Mesenchymal stem cell (in vitro differentiated cells and primary cell): ENCODE measurements around the gene RAP1GDS1.
A peak's percentile ranks its signal among the peaks of the same experiment; 100 is the strongest.

ENCODE experiments used
- DNase-seq: peaks from one replicate; pipeline ENCODE4 v3.0.0-alpha.2; 2013
- H2AFZ ChIP-seq: one replicate; pipeline ENCODE4 v1.6.1; 2013; ENCODE audit warnings: low read depth, mild to moderate bottlenecking, control low read depth, inconsistent platforms, low read length, moderate library complexity
- H2AK5ac ChIP-seq: 2 replicates; pipeline ENCODE4 v1.6.1; 2013; ENCODE audit warnings: low read length, moderate library complexity, mild to moderate bottlenecking, inconsistent platforms; ENCODE audit not compliant: severe bottlenecking
- H2BK120ac ChIP-seq: one replicate; pipeline ENCODE4 v1.6.1; 2013; ENCODE audit warnings: low read depth, mild to moderate bottlenecking, inconsistent platforms, low read length, moderate library complexity
- H2BK12ac ChIP-seq, 2 experiments: one replicate each; pipeline ENCODE4 v1.6.1; 2013; ENCODE audit warnings: inconsistent platforms in 2 of 2, low read length in 2 of 2, mild to moderate bottlenecking in 2 of 2, moderate library complexity in 2 of 2, control low read depth in 1 of 2
- H2BK15ac ChIP-seq: one replicate; pipeline ENCODE4 v1.6.1; 2013; ENCODE audit warnings: mild to moderate bottlenecking, low read depth, inconsistent platforms; ENCODE audit not compliant: poor library complexity, severe bottlenecking
- H2BK5ac ChIP-seq: 2 replicates; pipeline ENCODE4 v1.6.1; 2013; ENCODE audit warnings: low read depth, mild to moderate bottlenecking, low read length, control low read depth, inconsistent platforms; ENCODE audit not compliant: poor library complexity, severe bottlenecking
- H3K14ac ChIP-seq, 2 experiments: one replicate each; pipeline ENCODE4 v1.6.1; 2013; ENCODE audit warnings: inconsistent platforms in 2 of 2, low read length in 2 of 2, control low read depth in 1 of 2, mild to moderate bottlenecking in 1 of 2, moderate library complexity in 1 of 2
- H3K18ac ChIP-seq, 2 experiments: one replicate each; pipeline ENCODE4 v1.6.1; 2013; ENCODE audit warnings: inconsistent platforms in 2 of 2, low read length in 2 of 2, control low read depth in 1 of 2, low read depth in 1 of 2, mild to moderate bottlenecking in 1 of 2
- H3K23ac ChIP-seq, 2 experiments: one replicate each; pipeline ENCODE4 v1.6.1; 2013; ENCODE audit warnings: inconsistent platforms in 2 of 2, low read length in 2 of 2, mild to moderate bottlenecking in 2 of 2, moderate library complexity in 2 of 2, control low read depth in 1 of 2
- H3K27ac ChIP-seq: 2 replicates; pipeline ENCODE4 v1.5.1; 2013; ENCODE audit warnings: mild to moderate bottlenecking, moderate library complexity, low read length, control low read depth, inconsistent platforms; ENCODE audit not compliant: poor library complexity, severe bottlenecking
- H3K27me3 ChIP-seq, 2 experiments: 2 replicates each; pipeline versions ENCODE4 v1.6.1 to v1.7.0; 2013; ENCODE audit warnings: low read length in 2 of 2, mild to moderate bottlenecking in 2 of 2, moderate library complexity in 2 of 2, control low read depth in 1 of 2, inconsistent platforms in 1 of 2; ENCODE audit not compliant: control insufficient read depth in 1 of 2, insufficient read depth in 1 of 2
- H3K36me3 ChIP-seq, 2 experiments: 2 replicates each; pipeline versions ENCODE4 v1.6.1 to v1.7.0; 2013; ENCODE audit warnings: low read length in 2 of 2, control low read depth in 1 of 2, inconsistent platforms in 1 of 2, low read depth in 1 of 2, mild to moderate bottlenecking in 1 of 2; ENCODE audit not compliant: insufficient read depth in 2 of 2, control insufficient read depth in 1 of 2
- H3K4ac ChIP-seq, 2 experiments: one replicate each; pipeline ENCODE4 v1.6.1; 2013; ENCODE audit warnings: inconsistent platforms in 2 of 2, low read length in 2 of 2, mild to moderate bottlenecking in 2 of 2, moderate library complexity in 2 of 2, control low read depth in 1 of 2, low read depth in 1 of 2
- H3K4me1 ChIP-seq: 2 replicates; pipeline ENCODE4 v1.6.1; 2013; ENCODE audit warnings: low read depth, low read length, control low read depth; ENCODE audit not compliant: control insufficient read depth, insufficient read depth
- H3K4me2 ChIP-seq: 2 replicates; pipeline ENCODE4 v1.6.1; 2013; ENCODE audit warnings: low read length, mild to moderate bottlenecking, inconsistent platforms; ENCODE audit not compliant: poor library complexity, severe bottlenecking
- H3K4me3 ChIP-seq, 2 experiments: 2 replicates each; pipeline versions ENCODE4 v1.5.1 to v1.7.0; 2013; ENCODE audit warnings: low read length in 2 of 2, mild to moderate bottlenecking in 2 of 2, control low read depth in 1 of 2, low read depth in 1 of 2; ENCODE audit not compliant: insufficient read depth in 1 of 2
- H3K79me1 ChIP-seq: replicated peaks from 2 replicates; pipeline ENCODE4 v1.6.1; 2013; ENCODE audit warnings: mild to moderate bottlenecking, control low read depth, low read length, inconsistent platforms; ENCODE audit not compliant: poor library complexity, severe bottlenecking
- H3K9ac ChIP-seq: 2 replicates; pipeline ENCODE4 v1.7.0; 2013; ENCODE audit warnings: mild to moderate bottlenecking, low read length, moderate library complexity
- H3K9me3 ChIP-seq: 2 replicates; pipeline ENCODE4 v1.7.0; 2013; ENCODE audit warnings: mild to moderate bottlenecking, low read length; ENCODE audit not compliant: control insufficient read depth
- H4K8ac ChIP-seq: one replicate; pipeline ENCODE4 v1.6.1; 2013; ENCODE audit warnings: inconsistent platforms, mild to moderate bottlenecking, low read length, moderate library complexity
- H4K91ac ChIP-seq: one replicate; pipeline ENCODE4 v1.6.1; 2013; ENCODE audit warnings: mild to moderate bottlenecking, low read length, inconsistent platforms
- WGBS: methylation state at CpG from one replicate; pipeline ENCODE4 v1.1.7; 2013; ENCODE audit warnings: mixed read lengths; 5-methylcytosine and 5-hydroxymethylcytosine counted together

Gene RAP1GDS1

DNA sequence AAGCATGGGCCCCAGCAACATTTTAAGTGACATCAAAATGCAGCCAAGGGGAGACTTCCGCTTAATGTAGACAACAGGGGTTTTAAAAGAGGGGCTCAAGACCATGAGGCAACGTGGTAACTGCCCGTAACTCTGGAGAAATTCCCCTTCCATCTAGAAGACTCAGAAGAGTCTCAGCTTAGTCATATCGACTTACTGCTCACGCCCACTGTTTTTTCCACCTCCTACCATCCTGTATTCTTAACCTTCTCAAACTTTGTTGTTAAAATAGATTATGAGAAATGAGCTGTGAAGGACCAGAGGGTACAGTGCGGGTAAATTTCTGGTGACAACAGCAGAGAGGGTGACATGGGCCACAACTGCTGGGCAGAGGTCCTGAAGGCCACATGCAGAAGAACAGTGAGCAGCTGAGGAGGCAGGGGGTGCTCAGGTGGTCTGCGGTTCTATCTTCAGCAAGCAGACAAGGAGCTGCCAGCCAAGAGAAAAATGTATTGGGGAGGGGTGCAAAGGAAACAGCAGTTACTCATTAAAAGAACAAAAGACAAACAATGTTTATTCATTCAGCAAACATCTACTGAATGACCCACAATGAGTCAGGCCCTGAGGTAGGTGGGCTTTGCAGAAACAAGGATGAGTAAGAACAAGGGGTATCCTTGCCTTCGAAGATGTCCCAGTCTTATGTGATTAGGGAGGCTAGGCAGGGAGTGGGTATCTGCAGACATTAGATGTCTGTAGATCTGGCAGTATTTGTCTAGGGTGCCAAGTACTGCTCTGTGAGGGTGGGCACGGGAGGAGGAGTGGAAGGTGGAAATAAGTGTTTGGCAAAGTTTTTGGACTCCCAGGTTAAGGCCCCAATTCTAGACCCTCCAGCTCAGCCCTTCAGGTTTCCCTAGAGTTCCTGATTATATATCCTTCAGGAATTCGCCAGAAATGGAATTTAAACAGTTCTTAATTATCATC lies 221.9 kb downstream of the RAP1GDS1 start:
- DNase-seq: no peak
- Histone ChIP-seq H2BK120ac (no peak overlapping the region), H2AK5ac (peak overlapping the region; percentile 93)

DNA sequence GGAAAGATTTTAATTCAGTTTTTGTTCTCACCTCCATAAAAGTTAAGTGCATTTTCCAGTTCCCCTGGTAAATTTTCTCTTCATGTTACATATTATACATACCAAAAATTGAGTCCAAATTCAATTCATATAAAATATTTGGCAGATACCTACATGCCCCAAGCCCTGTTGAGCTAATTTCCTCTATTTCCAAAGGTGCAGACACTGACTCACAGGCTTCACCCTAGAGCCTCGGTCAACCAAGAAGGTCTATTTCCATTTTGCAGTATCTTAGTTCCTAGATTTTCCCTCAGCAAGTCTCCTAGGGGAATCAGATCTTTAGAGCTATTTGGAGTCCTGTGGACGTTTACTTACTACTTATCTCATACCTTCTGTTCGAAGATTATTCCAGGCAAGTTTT lies 222.8 kb downstream of the RAP1GDS1 start:
- no peak overlapping the region for H3K4me3 ChIP-seq

More for the DNA sequence above, 221.9 kb downstream of the RAP1GDS1 start:
- Histone ChIP-seq H2BK5ac (peak overlapping the region; percentile 92), H3K4me2 (peak overlapping the region; percentile 12), H4K8ac (no peak overlapping the region), H3K14ac (peak overlapping the region in 1 of 2 experiments; percentile 2), H3K23ac (no peak overlapping the region), H3K4me1 (peaks cover 10% of the 10 kb centered on the region), H2BK15ac (no peak overlapping the region), H3K79me1 (peaks cover 23% of the 10 kb centered on the region), H3K36me3 (peaks cover 13 to 17% of the 10 kb centered on the region in 2 experiments), H3K18ac (peak overlapping the region in 1 of 2 experiments; percentile 67), H3K9me3 (no peaks in the 10 kb centered on the region), H3K9ac (no peak overlapping the region), H3K27ac (peak overlapping the region; percentile 95), H3K27me3 (no peaks in the 10 kb centered on the region), H4K91ac (no peak overlapping the region), H2AFZ (no peak overlapping the region), H3K4ac (peak overlapping the region in 1 of 2 experiments; percentile 43), H3K4me3 (no peak overlapping the region), H2BK12ac (peak overlapping the region in 1 of 2 experiments; percentile 31)
- WGBS: 74% methylated on average over 7 of the region's 10 CpGs

DNA sequence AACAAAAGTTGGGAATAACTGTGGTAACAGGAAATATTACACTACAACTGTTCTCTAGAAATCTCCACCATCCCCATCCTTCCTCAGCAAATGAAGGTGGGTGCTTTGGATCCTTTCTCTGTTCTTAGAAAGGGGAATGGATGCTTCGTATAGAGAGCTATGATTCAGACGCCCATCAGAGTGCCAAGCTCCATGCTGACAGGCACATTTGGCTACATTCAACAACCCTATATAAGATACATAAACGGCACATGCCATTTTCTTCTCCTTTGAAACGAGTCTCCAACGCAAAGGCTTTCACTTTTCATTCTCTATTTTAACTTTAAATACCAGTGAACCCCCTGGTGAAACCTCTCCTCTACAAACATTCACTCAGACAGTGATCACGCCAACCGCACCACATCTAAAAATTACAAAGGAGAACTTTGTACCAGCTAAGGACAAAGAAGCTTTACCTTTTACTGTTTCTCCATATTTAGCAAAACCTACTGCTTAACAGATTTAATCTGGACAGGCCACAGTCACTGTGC lies 224.7 kb downstream of the RAP1GDS1 start:
- no peak overlapping the region for H2BK5ac ChIP-seq
- H3K9me3 ChIP-seq: no peaks in the 10 kb centered on the region
- H3K4me1 ChIP-seq: peaks cover 11% of the 10 kb centered on the region
- 93% methylated on average over 7 of the region's 7 CpGs for WGBS
- peaks cover 9 to 19% of the 10 kb centered on the region in 2 experiments for H3K36me3 ChIP-seq
- no peak overlapping the region for H2AFZ ChIP-seq
- no peak for DNase-seq
- no peak overlapping the region for H3K9ac ChIP-seq
- H3K14ac ChIP-seq: no peak overlapping the region
- H3K4me3 ChIP-seq: no peak overlapping the region
- no peak overlapping the region for H3K18ac ChIP-seq
- H3K4me2 ChIP-seq: no peak overlapping the region
- peaks cover 20% of the 10 kb centered on the region for H3K79me1 ChIP-seq
- H2BK120ac ChIP-seq: no peak overlapping the region
- no peak overlapping the region for H4K91ac ChIP-seq
- H2AK5ac ChIP-seq: no peak overlapping the region
- no peak overlapping the region for H3K23ac ChIP-seq
- H3K27ac ChIP-seq: no peak overlapping the region
- no peak overlapping the region for H2BK12ac ChIP-seq
- H3K27me3 ChIP-seq: no peaks in the 10 kb centered on the region
- H4K8ac ChIP-seq: no peak overlapping the region
- no peak overlapping the region for H2BK15ac ChIP-seq
- H3K4ac ChIP-seq: no peak overlapping the region

More for the DNA sequence above, 222.8 kb downstream of the RAP1GDS1 start:
- no peak overlapping the region for H2BK5ac ChIP-seq
- no peak overlapping the region for H4K91ac ChIP-seq
- H3K79me1 ChIP-seq: peaks cover 15% of the 10 kb centered on the region
- no peak overlapping the region for H3K14ac ChIP-seq
- no peak overlapping the region for H3K4ac ChIP-seq
- peaks cover 5 to 14% of the 10 kb centered on the region in 2 experiments for H3K36me3 ChIP-seq
- no peak overlapping the region for H2BK12ac ChIP-seq
- H3K4me1 ChIP-seq: peaks cover 10% of the 10 kb centered on the region
- no peak overlapping the region for H2AK5ac ChIP-seq
- H3K4me2 ChIP-seq: no peak overlapping the region
- no peak overlapping the region for H2AFZ ChIP-seq
- no peak for DNase-seq
- no peak overlapping the region for H2BK15ac ChIP-seq
- H3K27me3 ChIP-seq: no peaks in the 10 kb centered on the region
- H4K8ac ChIP-seq: no peak overlapping the region
- H2BK120ac ChIP-seq: no peak overlapping the region
- peak overlapping the region; percentile 95 for H3K27ac ChIP-seq
- no peak overlapping the region for H3K9ac ChIP-seq
- no peak overlapping the region for H3K18ac ChIP-seq
- WGBS: 76% methylated on average over 1 of the region's 3 CpGs
- no peaks in the 10 kb centered on the region for H3K9me3 ChIP-seq
- no peak overlapping the region for H3K23ac ChIP-seq

- Histone ChIP-seq H4K8ac (no peak overlapping the region), H2BK120ac (no peak overlapping the region)
These were observed 229.1 kb downstream of the RAP1GDS1 start for GRCh38 chr4:98490251-98490650.

More at GRCh38 chr4:98490251-98490650, 229.1 kb downstream of the RAP1GDS1 start:
- Histone ChIP-seq H2BK15ac (no peak overlapping the region), H2BK5ac (no peak overlapping the region), H3K4me3 (no peak overlapping the region), H3K4ac (no peak overlapping the region), H3K9ac (no peak overlapping the region), H3K14ac (no peak overlapping the region), H3K79me1 (peaks cover 23% of the 10 kb centered on the region), H3K27me3 (no peaks in the 10 kb centered on the region), H3K27ac (peak overlapping the region; percentile 21), H2AK5ac (peak overlapping the region; percentile 93), H4K91ac (no peak overlapping the region), H3K9me3 (no peaks in the 10 kb centered on the region), H3K23ac (no peak overlapping the region), H3K4me2 (no peak overlapping the region), H2BK12ac (no peak overlapping the region), H3K36me3 (peaks cover 6 to 19% of the 10 kb centered on the region in 2 experiments), H3K18ac (no peak overlapping the region), H2AFZ (no peak overlapping the region), H3K4me1 (peaks cover 17% of the 10 kb centered on the region)
- DNase-seq: no peak
- WGBS: 96% methylated on average over 3 of the region's 3 CpGs
